MM.1S (cell line): ENCODE results near the gene CENPA.

ENCODE experiments used
- DNase-seq: peaks from one replicate; pipeline ENCODE4 v3.0.0-alpha.2; 2015
- H2AFZ ChIP-seq: fragments of 300-600 bp; sonication (generic); 2 replicates; pipeline ENCODE4 v1.6.0; 2016; ENCODE audit warnings: antibody characterized with exemption, low read length
- H3F3A ChIP-seq: fragments of 300-600 bp; sonication (generic); 2 replicates; pipeline ENCODE4 v1.6.1; 2016; ENCODE audit warnings: mild to moderate bottlenecking, antibody characterized with exemption, low read length, moderate library complexity, mixed read lengths; ENCODE audit not compliant: insufficient read depth
- H3K27ac ChIP-seq: fragments of 300-600 bp; sonication (generic); 2 replicates; pipeline ENCODE4 v1.5.1; 2016; ENCODE audit warnings: mild to moderate bottlenecking, low read length
- H3K27me3 ChIP-seq: fragments of 300-600 bp; sonication (generic); replicated peaks from 2 replicates; pipeline ENCODE4 v1.6.0; 2016; ENCODE audit warnings: low read length; ENCODE audit not compliant: insufficient read depth
- H3K36me3 ChIP-seq: fragments of 300-600 bp; sonication (generic); replicated peaks from 2 replicates; pipeline ENCODE4 v1.6.1; 2016; ENCODE audit warnings: mild to moderate bottlenecking, low read length, mixed read lengths; ENCODE audit not compliant: insufficient read depth
- H3K4me1 ChIP-seq: fragments of 300-600 bp; sonication (generic); 2 replicates; pipeline ENCODE4 v1.6.1; 2016; ENCODE audit warnings: low read length, mixed read lengths
- H3K4me2 ChIP-seq: fragments of 300-600 bp; sonication (generic); 2 replicates; pipeline ENCODE4 v1.6.0; 2016; ENCODE audit warnings: low read depth, low read length
- H3K4me3 ChIP-seq: fragments of 300-600 bp; sonication (generic); 2 replicates; pipeline ENCODE4 v1.5.1; 2016; ENCODE audit warnings: low read length, mixed read lengths
- H3K79me2 ChIP-seq: fragments of 300-600 bp; sonication (generic); 2 replicates; pipeline ENCODE4 v1.6.1; 2016; ENCODE audit warnings: mixed run types, low read length, mixed read lengths
- H3K9ac ChIP-seq: fragments of 300-600 bp; sonication (generic); 2 replicates; pipeline ENCODE4 v1.6.1; 2016; ENCODE audit warnings: low read length, mixed read lengths
- H3K9me2 ChIP-seq: fragments of 300-600 bp; sonication (generic); replicated peaks from 2 replicates; pipeline ENCODE4 v1.6.1; 2016; ENCODE audit warnings: mild to moderate bottlenecking, low read length, mixed read lengths; ENCODE audit not compliant: insufficient read depth
- H3K9me3 ChIP-seq: fragments of 300-600 bp; sonication (generic); replicated peaks from 2 replicates; pipeline ENCODE4 v1.6.1; 2016; ENCODE audit warnings: mild to moderate bottlenecking, low read length, mixed read lengths; ENCODE audit not compliant: insufficient read depth
- H4K20me1 ChIP-seq: fragments of 300-600 bp; sonication (generic); 2 replicates; pipeline ENCODE4 v1.6.1; 2016; ENCODE audit warnings: mild to moderate bottlenecking, low read length, moderate library complexity, mixed read lengths; ENCODE audit not compliant: insufficient read depth
- CTCF ChIP-seq: fragments of 300-600 bp; sonication (generic); IDR thresholded peaks from 2 replicates; pipeline ENCODE4 v1.5.1; 2016; ENCODE audit warnings: antibody characterized with exemption, low read length, mixed read lengths
- EZH2 ChIP-seq: fragments of 300-600 bp; sonication (generic); optimal IDR thresholded peaks from 2 replicates; pipeline ENCODE3; 2017; ENCODE audit warnings: low read depth, mild to moderate bottlenecking, antibody characterized with exemption, low read length, mixed read lengths
- EZH2phosphoT487 ChIP-seq: fragments of 300-600 bp; sonication (generic); IDR thresholded peaks from 2 replicates; pipeline ENCODE4 v1.6.1; 2018; ENCODE audit warnings: antibody characterized with exemption, low read length

CENPA gene

GRCh38 chr2:26818972-26819371, 33.1 kb downstream of the CENPA start:
- H3K27ac ChIP-seq, result no peak overlapping the region
- DNase-seq, result no peak
- no peaks in the 10 kb centered on the region for H3F3A ChIP-seq
- no peak overlapping the region for H2AFZ ChIP-seq
- no peaks in the 10 kb centered on the region for H3K79me2 ChIP-seq
- H4K20me1 ChIP-seq, result no peaks in the 10 kb centered on the region
- H3K4me1 ChIP-seq, result no peaks in the 10 kb centered on the region
- no peaks in the 10 kb centered on the region for H3K36me3 ChIP-seq
- H3K9me3 ChIP-seq, result no peaks in the 10 kb centered on the region
- no peak for TF ChIP-seq EZH2
- no peak for TF ChIP-seq CTCF
- no peak for TF ChIP-seq EZH2phosphoT487
- peaks cover 4% of the 10 kb centered on the region for H3K27me3 ChIP-seq
- H3K9me2 ChIP-seq, result no peaks in the 10 kb centered on the region
- no peak overlapping the region for H3K9ac ChIP-seq
- H3K4me3 ChIP-seq, result no peak overlapping the region
- H3K4me2 ChIP-seq, result no peak overlapping the region

- no peaks in the 10 kb centered on the region for H3F3A ChIP-seq
- H2AFZ ChIP-seq, result no peak overlapping the region
- no peaks in the 10 kb centered on the region for H3K9me3 ChIP-seq
- no peaks in the 10 kb centered on the region for H3K79me2 ChIP-seq
- no peak for DNase-seq
- no peaks in the 10 kb centered on the region for H3K9me2 ChIP-seq
- peaks cover 4% of the 10 kb centered on the region for H3K27me3 ChIP-seq
- H3K36me3 ChIP-seq, result no peaks in the 10 kb centered on the region
- H3K27ac ChIP-seq, result no peak overlapping the region
- H4K20me1 ChIP-seq, result no peaks in the 10 kb centered on the region
- no peaks in the 10 kb centered on the region for H3K4me1 ChIP-seq
- H3K9ac ChIP-seq, result no peak overlapping the region
- TF ChIP-seq EZH2, result no peak
- no peak for TF ChIP-seq CTCF
- no peak for TF ChIP-seq EZH2phosphoT487
- H3K4me3 ChIP-seq, result no peak overlapping the region
- peak overlapping the region; percentile 21; the same call in 1 of the 2 replicates for H3K4me2 ChIP-seq
Observed at GRCh38 chr2:26820932-26821331, 35.1 kb downstream of the CENPA start.

- no peaks in the 10 kb centered on the region for H3K9me3 ChIP-seq
- H3F3A ChIP-seq, result no peaks in the 10 kb centered on the region
- no peaks in the 10 kb centered on the region for H4K20me1 ChIP-seq
- no peak overlapping the region for H3K9ac ChIP-seq
- H3K4me3 ChIP-seq, result no peak overlapping the region
- TF ChIP-seq CTCF, result no peak
- H3K27me3 ChIP-seq, result peaks cover 4% of the 10 kb centered on the region
- H2AFZ ChIP-seq, result no peak overlapping the region
- no peaks in the 10 kb centered on the region for H3K4me1 ChIP-seq
- no peaks in the 10 kb centered on the region for H3K36me3 ChIP-seq
- H3K79me2 ChIP-seq, result no peaks in the 10 kb centered on the region
- H3K27ac ChIP-seq, result no peak overlapping the region
- no peak for DNase-seq
- no peak overlapping the region for H3K4me2 ChIP-seq
- H3K9me2 ChIP-seq, result no peaks in the 10 kb centered on the region
Observed at GRCh38 chr2:26822877-26823276, 37.0 kb downstream of the CENPA start.
